Erythroblast (primary cell): Measurements from ENCODE around the gene APBB3.
A peak's percentile ranks its signal among the peaks of the same experiment; 100 is the strongest.

Source experiments
- DNase-seq, 2 experiments: peaks; one replicate each; lab custom pipeline; 2025; lab: John Stamatoyannopoulos, UW
- GATA1 ChIP-seq: IDR thresholded peaks from 2 replicates; pipeline ENCODE4 v1.6.1; 2011; ENCODE audit warnings: low read depth, mild to moderate bottlenecking, control low read depth, low read length, moderate library complexity
- POLR2A ChIP-seq: IDR thresholded peaks from 2 replicates; pipeline ENCODE4 v1.6.1; 2011; ENCODE audit warnings: mild to moderate bottlenecking, low read length

Gene APBB3

GRCh38 chr5:140568443-140569063, 4.2 kb upstream of the APBB3 start:
- no peak for DNase-seq
- no peak for TF ChIP-seq POLR2A
- TF ChIP-seq GATA1, result no peak

- DNase-seq, result no peak
Measured at GRCh38 chr5:140567871-140568270, 3.5 kb upstream of the APBB3 start.

DNA sequence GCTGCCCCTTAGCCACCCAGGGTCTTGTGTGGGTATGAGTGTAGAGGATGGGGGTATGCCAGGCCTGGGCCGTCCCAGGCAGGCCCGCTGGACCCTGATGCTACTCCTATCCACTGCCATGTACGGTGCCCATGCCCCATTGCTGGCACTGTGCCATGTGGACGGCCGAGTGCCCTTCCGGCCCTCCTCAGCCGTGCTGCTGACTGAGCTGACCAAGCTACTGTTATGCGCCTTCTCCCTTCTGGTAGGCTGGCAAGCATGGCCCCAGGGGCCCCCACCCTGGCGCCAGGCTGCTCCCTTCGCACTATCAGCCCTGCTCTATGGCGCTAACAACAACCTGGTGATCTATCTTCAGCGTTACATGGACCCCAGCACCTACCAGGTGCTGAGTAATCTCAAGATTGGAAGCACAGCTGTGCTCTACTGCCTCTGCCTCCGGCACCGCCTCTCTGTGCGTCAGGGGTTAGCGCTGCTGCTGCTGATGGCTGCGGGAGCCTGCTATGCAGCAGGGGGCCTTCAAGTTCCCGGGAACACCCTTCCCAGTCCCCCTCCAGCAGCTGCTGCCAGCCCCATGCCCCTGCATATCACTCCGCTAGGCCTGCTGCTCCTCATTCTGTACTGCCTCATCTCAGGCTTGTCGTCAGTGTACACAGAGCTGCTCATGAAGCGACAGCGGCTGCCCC, 2.9 kb upstream of the APBB3 start:
- TF ChIP-seq POLR2A, result no peak
- TF ChIP-seq GATA1, result no peak

More at GRCh38 chr5:140567871-140568270, 3.5 kb upstream of the APBB3 start:
- TF ChIP-seq GATA1, result no peak
- TF ChIP-seq POLR2A, result no peak

DNA sequence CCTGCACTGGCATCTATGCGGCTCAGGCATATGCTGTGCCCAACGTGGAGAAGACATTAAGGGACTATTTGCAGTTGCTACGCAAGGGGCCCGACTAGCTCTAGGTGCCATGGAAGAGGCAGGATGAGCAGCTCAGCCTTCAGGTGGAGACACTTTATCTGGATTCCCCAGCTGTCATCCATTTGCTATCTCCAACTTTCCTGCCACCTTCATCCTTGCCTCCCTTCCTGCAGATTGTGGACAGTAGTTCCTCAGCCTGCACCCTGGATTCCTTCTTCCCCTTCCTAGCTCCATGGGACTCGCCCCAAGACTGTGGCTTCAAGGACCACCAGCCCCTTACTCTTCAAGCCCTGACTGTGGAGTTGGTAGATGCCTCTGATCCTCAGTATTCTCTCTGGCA, 2.3 kb upstream of the APBB3 start:
- no peak for TF ChIP-seq GATA1
- TF ChIP-seq POLR2A, result no peak
- DNase-seq, result peak; percentile 17 to 28

More for the DNA sequence above, 2.9 kb upstream of the APBB3 start:
- peak in 1 of 2 experiments; percentile 19 for DNase-seq

GRCh38 chr5:140565780-140566095, 1.3 kb upstream of the APBB3 start:
- no peak for TF ChIP-seq POLR2A
- TF ChIP-seq GATA1, result no peak

GRCh38 chr5:140565024-140565779, 804 bp upstream of the APBB3 start:
- no peak for TF ChIP-seq GATA1
- no peak for TF ChIP-seq POLR2A
- DNase-seq, result peak in 1 of 2 experiments; percentile 47

More at GRCh38 chr5:140565780-140566095, 1.3 kb upstream of the APBB3 start:
- no peak for DNase-seq

GRCh38 chr5:140563596-140563995, 802 bp downstream of the APBB3 start:
- TF ChIP-seq POLR2A, result no peak
- no peak for TF ChIP-seq GATA1
- no peak for DNase-seq

GRCh38 chr5:140561753-140562523, 2.5 kb downstream of the APBB3 start:
- no peak for TF ChIP-seq POLR2A
- TF ChIP-seq GATA1, result no peak
- DNase-seq, result no peak

- no peak for DNase-seq
- TF ChIP-seq GATA1, result no peak
- no peak for TF ChIP-seq POLR2A
Measured at GRCh38 chr5:140560227-140560626, 4.2 kb downstream of the APBB3 start.

GRCh38 chr5:140558542-140558941, 5.9 kb downstream of the APBB3 start:
- DNase-seq, result no peak
- TF ChIP-seq GATA1, result no peak
- no peak for TF ChIP-seq POLR2A

GRCh38 chr5:140557965-140558364, 6.4 kb downstream of the APBB3 start:
- DNase-seq, result no peak
- TF ChIP-seq GATA1 (no peak), POLR2A (no peak)

DNA sequence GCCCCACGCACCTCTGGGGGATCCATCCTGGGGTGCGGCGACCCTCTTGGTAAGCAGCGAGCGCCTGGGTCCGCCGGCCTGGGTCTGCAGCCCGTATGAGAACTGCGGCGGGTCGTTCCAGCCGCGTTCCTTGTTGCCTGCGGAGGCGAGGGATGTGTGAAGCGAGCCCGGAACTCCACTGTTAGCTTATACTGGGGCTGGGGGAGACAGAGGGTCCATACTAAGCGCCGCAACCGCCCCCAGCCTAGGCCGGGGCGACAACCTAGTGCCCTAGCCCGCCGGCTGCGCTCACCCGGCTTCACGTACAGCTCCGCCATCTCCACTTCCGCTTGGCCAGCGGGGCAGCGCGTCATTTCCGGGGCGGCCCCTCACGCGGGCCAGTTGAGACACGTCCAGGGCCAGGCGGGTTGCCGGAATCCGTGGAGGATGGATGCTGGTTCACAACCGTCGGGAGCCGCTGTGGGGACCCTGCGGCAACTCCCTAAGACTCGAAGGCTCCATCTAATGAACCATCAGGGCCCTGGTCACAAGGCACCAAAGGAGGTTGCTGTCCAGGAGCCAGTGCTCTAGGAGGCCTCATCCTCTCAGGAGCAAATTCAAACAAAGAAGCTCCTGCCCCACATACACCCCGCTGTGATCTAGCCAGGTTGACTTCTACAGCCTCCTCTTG, 7.1 kb downstream of the APBB3 start, which contains the start of gene SRA1:
Gene SRA1 (minus strand): TSS at position 338 of the 670 bp plus-strand sequence. CDS start 21 bp downstream, at position 317.
- TF ChIP-seq GATA1 (no peak), POLR2A (peak; percentile 96)
- peak; percentile 92 to 95 for DNase-seq

DNA sequence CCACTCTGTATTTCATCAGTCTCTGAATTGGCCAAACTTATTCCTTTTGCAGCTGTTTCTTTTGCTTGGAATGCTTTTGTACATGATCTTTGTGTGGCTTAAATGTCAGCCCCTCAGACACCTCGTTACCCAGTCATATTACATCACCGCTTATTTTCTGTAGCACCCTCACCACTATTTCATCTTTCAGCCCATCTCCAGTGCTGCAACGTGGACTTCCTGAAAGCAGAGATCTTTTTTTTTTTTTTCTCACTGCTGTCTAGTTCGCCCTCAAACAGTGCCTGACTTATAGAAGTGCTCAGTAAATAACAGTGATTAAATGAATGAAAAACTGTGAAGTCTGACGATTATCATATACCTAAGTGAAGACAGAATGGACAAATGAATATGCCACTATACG, 8.0 kb downstream of the APBB3 start:
- DNase-seq, result peak; percentile 36 to 60
- TF ChIP-seq POLR2A (no peak), GATA1 (no peak)
